ENCODE data around the gene CRIP3.
"Not testable (repeated sequence)": the region's sequence is repeated elsewhere in the genome, so short reads cannot be mapped to it uniquely, and the experiment has no call there.

Gene CRIP3

DNA sequence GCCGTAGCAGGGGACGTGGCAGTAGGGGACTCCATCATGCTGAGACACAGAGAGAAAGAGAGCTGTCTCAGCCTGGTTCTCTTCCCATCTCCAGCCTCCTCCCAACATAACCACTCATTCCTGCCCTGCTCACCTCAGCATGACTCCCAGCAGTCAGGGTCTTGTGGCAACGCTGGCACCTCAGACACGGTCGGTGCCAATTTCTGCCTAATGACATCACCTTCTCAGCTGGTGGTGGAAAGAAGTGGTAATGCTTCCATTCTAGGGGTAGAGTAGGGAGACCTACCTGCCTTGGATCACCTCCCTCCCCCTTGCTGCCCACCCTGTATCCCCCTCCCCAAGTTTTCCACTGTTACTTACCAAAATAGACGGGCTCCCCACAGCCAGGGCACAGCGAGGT, 2.5 kb downstream of the CRIP3 start:
- no peak for DNase-seq (ENCODE audit: low read depth)

DNA sequence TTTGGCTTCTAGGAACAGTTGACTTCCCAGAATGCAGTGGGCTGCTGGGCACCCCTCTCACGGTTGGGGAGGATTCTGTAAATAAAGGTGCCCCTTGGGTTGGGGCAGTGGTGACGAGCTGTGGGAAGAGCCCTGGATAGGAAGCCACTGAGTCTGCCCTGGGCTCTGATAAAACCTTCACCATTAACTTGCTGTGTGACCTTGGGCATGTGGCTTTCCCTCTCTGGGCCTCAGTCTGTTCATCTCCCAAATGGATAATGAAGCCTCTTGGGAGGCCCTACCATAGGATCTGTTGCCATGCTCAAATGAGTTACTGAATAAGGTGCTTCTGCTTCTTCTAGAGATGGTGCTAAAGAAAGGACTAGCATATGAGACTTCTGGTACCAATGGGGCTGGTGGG, 3.7 kb downstream of the CRIP3 start:
- DNase-seq (ENCODE audit: low read depth) = no peak

GRCh38 chr6:43304361-43304760, 4.3 kb downstream of the CRIP3 start:
- no peak for DNase-seq (ENCODE audit: low read depth)

DNA sequence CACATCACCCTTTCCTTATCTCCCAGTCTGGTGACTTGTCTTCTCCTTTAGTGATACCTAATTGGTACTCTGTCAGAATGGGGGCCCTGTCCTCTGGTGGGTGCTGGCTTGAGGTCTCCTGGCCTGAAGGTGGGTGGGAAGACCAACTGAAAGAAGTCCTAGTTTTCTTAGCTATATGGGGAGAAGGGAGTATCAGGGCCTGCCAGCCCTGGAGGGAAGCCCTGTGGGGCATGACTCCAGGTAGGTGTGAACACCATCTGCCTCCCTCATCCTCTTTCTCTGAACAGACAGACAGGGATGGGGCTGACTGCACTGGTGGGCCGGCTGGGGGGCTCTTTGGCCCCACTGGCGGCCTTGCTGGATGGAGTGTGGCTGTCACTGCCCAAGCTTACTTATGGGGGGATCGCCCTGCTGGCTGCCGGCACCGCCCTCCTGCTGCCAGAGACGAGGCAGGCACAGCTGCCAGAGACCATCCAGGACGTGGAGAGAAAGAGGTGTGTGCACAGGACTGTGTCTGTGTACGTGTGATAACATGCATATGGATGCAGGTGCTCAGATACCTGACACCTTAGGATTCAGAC, 4.8 kb downstream of the CRIP3 start:
- DNase-seq (ENCODE audit: low read depth) = no peak

DNA sequence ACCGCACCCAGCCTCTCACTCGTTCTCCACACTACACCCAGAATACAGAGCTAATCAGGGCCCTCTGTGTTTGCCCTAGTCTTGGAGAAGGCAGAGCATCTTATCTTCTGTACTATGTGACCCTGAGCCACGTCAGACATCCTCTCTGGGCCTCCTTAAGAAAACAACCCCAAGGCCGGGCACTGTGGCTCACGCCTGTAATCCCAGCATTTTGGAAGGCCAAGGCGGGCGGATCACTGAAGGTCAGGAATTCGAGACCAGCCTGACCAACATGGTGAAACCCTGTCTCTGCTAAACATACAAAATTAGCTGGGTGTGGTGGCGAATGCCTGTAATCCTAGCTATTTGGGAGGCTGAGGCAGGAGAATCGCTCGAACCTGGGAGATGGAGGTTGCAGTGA, 5.6 kb downstream of the CRIP3 start:
- DNase-seq (ENCODE audit: low read depth) = not testable (repeated sequence)

GRCh38 chr6:43302126-43302525, 6.5 kb downstream of the CRIP3 start:
- no peak for DNase-seq (ENCODE audit: low read depth)

DNA sequence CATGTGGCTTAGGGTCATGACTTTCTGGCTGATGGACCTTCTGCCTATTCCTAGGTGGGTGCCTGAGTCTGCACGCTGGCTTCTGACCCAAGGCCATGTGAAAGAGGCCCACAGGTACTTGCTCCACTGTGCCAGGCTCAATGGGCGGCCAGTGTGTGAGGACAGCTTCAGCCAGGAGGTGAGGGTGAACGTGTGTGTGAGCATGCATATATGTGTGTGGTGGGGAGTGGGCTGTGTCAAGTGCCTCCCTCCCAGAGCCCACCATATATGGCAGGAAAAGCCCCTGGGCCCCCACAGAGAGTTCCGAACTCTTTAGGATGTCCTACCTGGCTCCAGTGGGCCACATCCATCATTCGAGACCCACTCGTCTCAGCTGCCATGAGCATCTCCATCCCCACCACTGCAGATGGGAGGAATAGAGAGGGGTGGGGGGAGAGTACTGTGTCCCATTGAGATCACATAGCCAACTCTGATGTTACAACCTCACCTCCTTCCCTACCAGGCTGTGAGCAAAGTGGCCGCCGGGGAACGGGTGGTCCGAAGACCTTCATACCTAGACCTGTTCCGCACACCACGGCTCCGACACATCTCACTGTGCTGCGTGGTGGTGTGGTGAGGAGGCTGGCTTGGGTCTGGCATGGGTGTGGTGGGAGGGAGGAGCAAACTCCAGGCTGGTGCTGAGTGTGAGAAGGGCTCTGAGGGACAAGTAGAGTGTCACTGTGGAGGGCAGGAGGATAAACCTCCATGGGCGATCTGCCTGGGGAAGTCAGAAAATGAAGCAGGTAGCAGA, 7.3 kb downstream of the CRIP3 start:
- no peak for DNase-seq (ENCODE audit: low read depth)

DNA sequence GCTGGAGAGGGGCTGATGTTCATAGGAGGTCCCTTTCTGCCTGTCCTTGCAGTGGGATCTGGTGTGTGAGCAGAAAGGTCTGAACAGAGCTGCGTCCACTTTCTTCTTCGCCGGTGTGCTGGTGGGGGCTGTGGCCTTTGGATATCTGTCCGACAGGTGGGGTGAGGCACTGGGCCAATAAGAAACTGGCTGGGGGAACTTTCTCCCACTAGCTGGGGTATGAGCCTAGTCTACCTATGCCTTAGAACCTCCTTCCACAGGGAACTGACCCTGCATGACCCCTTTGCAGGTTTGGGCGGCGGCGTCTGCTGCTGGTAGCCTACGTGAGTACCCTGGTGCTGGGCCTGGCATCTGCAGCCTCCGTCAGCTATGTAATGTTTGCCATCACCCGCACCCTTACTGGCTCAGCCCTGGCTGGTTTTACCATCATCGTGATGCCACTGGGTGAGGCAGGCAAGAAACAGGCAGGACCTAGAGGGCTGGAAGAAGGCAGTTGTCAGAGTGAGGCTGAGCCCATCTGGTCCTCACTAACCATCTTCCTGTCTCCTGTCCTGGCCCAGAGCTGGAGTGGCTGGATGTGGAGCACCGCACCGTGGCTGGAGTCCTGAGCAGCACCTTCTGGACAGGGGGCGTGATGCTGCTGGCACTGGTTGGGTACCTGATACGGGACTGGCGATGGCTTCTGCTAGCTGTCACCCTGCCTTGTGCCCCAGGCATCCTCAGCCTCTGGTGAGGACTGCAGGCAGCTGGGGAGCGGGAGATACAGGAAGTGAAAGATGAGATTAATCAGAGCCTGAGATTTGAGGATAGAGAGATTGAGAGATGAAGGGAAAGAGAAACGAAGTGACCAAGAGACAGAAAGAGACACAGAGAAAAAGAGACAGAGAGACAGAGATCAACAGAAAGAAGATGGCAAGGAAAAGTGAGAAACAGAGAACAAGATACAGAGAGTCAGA, 9.0 kb downstream of the CRIP3 start:
- no peak for DNase-seq (ENCODE audit: low read depth)

DNA sequence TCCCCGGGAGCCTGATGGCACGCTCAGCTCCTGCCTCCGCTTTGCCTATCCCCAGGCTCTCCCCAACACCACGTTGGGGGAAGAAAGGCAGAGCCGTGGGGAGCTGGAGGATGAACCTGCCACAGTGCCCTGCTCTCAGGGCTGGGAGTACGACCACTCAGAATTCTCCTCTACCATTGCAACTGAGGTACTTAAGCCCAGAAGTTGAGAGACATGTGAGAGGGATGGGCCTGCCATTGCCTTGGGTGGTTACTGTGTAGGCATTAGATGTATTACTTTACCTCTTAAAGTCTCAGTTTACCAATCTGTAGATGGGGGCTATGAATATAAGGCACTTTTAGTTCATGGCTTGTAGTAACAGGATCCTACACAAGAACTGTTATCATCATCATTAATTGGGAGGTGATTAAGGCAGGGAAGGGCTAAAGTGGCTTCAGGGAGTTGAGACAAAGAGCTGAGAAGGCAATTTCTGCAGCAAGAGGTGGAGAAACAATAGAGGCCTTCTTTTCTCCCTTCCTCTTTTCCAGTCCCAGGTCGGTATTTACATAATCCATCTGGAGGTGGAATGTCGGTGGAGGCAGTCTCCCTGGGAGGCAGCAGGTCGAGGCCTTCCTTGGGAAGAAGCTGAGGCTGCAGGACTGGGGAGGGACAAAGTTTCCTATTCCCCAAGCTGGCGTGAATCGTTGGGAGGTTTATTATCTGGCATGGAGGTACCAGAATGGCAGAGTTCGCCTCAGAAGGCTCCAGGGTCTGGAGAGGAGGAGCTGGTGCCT, 9.9 kb downstream of the CRIP3 start:
- no peak for DNase-seq (ENCODE audit: low read depth)

DNA sequence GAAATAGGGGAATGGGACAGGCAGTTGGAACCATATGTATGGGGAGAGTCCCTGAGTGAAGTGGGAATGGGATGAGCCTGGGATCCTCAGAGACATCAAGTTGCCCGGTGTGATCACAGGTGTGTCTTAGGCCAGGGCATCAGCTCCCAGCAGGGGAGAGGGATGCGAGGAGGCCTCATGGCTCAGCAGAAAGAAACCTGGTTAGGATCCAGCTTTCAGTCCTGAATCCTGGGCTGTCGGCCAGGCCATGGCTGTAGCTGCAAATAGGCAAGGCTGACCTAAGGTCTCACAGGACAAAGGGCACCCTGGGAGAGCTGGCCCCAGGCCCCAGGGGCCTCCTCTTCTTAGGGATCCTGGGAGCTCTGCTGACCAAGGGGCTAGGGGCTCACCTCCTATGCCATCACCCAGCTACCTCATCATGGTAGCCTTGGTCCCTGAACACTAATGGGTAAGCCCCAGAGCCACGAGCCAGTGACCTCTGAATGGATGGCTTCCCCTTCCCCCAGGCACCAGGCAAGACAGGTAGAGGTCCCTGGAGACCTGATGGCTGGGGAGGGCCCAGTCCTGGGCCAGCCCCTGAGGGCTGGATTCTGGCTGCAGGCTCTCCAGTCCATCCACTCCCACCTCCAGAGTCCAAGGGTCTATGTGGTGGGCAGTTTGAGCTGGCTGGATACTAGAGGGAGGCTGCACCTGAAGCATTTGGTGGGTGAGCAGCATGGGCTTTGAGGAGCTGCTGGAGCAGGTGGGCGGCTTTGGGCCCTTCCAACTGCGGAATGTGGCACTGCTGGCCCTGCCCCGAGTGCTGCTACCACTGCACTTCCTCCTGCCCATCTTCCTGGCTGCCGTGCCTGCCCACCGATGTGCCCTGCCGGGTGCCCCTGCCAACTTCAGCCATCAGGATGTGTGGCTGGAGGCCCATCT, 10.7 kb downstream of the CRIP3 start, which contains the start of gene SLC22A7:
SLC22A7 (plus strand) TSS at position 617 of the 921 bp plus-strand sequence; CDS start at position 716, 99 bp downstream.
- no peak for DNase-seq (ENCODE audit: low read depth)

GRCh38 chr6:43296780-43297497, 11.7 kb downstream of the CRIP3 start:
- DNase-seq (ENCODE audit: low read depth) = no peak

- no peak for DNase-seq (ENCODE audit: low read depth)
These were observed 13.2 kb downstream of the CRIP3 start for GRCh38 chr6:43295456-43295855.

- no peak for DNase-seq (ENCODE audit: low read depth)
These were observed 14.1 kb downstream of the CRIP3 start for GRCh38 chr6:43294536-43294935.

DNA sequence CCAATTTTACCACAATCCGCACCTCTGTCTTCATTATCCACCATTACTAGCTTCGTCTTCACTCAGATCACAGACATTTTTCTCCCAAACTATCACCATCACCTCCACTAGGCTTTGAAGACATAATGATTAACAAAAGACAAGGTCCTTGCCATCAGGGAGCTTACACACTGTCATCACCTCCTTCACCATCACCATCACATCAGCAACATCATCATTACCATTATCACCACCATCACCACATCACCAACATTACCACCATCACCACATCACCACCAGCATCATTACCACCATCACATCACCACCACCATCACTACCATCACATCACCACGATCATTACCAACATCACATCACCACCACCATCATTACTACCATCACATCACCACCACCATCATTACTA, 14.9 kb downstream of the CRIP3 start:
- no peak for DNase-seq (ENCODE audit: low read depth)

GRCh38 chr6:43292763-43293318, 15.8 kb downstream of the CRIP3 start:
- DNase-seq (ENCODE audit: low read depth) = no peak

DNA sequence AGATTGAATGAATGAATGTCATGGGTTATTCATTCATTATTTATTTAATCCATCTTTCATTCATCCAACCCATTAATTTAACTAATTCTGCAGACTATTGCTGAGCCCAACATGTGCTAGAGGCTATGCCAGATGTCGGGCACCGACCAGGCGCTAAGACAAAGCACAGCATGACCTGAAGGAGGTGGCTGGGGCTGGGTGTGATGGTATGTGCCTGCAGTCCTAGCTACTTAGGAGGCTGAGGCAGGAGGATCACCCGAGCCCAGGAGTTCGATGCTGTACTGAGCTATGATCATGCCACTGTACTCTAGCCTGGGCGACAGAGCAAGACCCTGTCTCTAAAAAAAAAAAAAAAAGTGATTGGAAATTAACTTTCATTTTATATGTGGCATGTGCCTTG, 16.3 kb downstream of the CRIP3 start:
- DNase-seq (ENCODE audit: low read depth) = no peak

DNA sequence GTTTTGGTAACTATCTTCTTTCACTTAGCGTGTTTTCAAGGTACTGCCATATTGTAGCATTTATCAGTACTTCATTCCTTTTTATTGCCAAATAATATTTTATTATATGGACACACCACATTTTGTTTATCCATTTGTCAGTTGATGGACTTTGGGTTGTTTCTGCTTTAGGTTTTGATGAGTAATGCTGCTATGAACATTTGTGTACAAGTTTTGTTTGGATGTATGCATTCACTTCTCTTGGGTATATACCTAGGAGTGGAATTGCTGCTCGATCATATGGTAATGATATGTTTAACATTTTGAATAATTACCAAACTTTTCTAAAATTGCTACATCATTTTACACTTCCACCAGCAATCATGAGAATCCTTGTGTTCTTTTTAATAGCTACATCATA, 16.9 kb downstream of the CRIP3 start:
- no peak for DNase-seq (ENCODE audit: low read depth)

DNA sequence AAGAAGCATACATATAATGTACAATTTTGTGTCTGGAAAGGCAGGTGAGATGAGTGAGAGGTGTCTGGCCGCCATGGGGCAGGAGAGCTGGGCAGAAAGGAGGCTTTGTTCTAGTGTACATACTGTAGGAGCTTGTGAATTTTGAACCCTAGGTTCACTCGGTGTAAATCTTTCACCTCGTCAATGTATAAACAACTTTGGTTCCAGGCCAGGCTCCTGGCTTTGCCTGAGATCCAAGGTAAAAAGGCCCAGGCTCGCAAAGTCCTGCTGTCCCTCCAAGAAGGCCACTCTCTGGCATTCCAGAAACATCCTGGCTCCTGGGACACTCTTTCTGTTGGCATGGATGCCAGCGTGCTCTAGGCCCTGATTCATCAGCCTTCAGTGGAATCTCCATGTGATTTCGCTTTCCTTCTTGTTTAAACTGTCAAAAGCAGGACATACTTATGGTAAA, 17.7 kb downstream of the CRIP3 start:
- no peak for DNase-seq (ENCODE audit: low read depth)

GRCh38 chr6:43290339-43290904, 18.2 kb downstream of the CRIP3 start:
- no peak for DNase-seq (ENCODE audit: low read depth)
